MM.1S (cell line): ENCODE measurements around the gene BORCS8.

Source experiments
- CTCF ChIP-seq: fragments of 300-600 bp; sonication (generic); IDR thresholded peaks from 2 replicates; pipeline ENCODE4 v1.5.1; 2016; ENCODE audit warnings: antibody characterized with exemption, low read length, mixed read lengths
- EZH2 ChIP-seq: fragments of 300-600 bp; sonication (generic); optimal IDR thresholded peaks from 2 replicates; pipeline ENCODE3; 2017; ENCODE audit warnings: low read depth, mild to moderate bottlenecking, antibody characterized with exemption, low read length, mixed read lengths
- EZH2phosphoT487 ChIP-seq: fragments of 300-600 bp; sonication (generic); IDR thresholded peaks from 2 replicates; pipeline ENCODE4 v1.6.1; 2018; ENCODE audit warnings: antibody characterized with exemption, low read length

GRCh38 chr19:19192078-19192882 is at the start of gene BORCS8, which contains the start of gene RFXANK:
- TF ChIP-seq CTCF (no peak), EZH2 (no peak), EZH2phosphoT487 (no peak)
